Femur (tissue), 1 donor: ENCODE measurements around the gene STK33.
A peak's percentile ranks its signal among the peaks of the same experiment; 100 is the strongest.

ENCODE experiments used
- DNase-seq: peaks from one replicate; pipeline ENCODE4 v3.0.0-alpha.2; 2017

Gene STK33

DNA sequence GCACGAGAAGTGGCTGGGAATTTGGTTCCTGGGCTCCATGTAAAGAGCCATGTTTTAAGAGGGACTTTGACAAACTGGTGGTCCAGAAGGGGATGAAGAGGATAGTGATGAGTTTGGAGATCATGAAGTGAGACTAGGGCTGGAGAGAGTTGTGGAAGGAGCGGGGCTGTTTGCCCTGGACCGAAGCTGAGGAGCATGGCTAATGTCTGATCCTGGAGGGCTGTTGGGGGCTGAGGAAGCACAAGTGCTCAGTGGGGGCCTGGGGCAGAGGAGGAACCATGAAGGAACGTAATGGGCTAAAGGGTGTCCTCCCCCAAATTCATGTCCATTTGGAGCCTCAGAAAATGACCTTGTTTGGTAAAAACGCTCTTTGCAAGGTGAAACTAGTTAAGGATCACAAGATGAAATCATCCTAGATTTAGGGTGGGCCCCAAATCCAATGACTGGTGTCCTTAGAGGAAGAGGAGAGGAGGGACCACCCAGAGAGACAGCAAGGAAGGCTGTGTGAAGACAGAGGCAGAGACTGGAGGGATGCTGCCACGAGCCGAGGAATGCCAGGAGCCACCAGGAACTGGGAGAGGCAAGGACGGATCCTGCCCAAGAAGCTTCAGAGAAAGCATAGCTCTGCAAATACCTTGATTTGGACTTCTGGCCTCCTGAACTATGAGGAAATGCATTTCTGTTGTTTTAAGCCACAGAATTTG is 223.1 kb downstream of the STK33 start:
- no peak for DNase-seq

DNA sequence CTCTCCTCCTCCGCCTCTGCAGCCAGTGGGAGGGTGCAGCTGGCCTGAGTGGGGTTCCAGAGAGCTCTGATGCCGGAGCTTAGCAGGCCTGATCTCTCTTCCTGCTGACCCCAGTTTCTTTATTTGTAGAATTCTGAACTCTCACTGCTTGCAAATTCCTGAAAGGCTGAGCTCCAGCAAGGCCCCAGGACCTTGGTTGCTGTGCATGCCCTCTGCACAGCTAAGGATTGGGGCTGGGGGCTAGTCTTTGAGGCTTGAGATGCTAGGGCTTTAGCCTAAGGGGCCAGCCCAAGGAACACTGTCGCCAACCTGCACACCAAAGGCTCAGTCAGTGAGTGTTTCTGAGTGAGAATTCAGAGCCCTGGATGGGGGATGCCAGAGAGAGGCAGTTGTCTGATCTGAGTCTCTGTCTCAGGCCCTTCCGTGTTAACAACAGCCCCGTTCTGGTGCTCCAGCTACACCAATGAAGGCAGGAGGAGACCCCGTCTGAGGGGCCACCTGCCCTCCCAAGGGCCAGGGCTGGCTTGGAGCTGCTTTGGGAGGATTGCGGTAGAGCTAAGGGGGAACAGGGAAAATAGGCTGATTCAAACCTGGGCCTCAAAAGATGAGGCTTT is 224.3 kb downstream of the STK33 start:
- DNase-seq, result no peak

DNA sequence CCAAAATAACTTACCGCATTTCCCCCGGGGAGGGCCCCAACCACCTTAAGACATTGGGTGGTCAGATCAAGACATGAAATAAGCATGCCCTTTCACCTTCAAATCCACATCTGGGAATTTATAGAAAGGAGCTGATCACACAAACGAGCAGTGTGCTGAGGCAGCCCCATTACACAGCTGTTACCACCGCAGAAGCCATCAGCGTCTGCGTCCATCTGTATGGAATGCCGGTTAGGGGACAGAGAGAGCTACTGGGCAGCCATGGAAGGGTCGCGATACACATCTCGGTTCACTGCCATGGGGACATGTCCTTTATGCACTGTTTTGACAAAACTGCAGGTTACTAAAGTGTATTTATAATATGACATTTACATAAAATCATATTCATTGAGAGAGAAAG is 225.3 kb downstream of the STK33 start:
- no peak for DNase-seq

DNA sequence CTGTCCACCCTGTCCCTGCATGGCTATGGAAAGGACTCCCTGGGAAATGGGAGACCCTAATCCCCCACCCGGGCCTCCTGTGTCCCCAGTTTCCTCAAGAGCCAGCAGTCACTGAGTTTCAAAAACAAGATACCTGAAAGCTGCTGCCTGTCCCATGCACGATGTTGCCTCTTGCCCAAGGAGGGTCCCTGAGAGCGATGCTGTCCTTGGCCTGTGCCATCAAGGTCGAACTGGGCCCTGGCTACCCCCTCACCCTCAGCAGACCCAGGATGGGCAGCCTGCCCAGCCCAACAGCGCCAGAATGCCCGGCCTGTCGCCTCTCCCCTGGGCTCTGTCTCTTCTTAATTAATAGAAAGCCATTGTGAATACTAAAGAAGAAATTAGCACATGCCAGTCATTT is 225.8 kb downstream of the STK33 start:
- no peak for DNase-seq

DNA sequence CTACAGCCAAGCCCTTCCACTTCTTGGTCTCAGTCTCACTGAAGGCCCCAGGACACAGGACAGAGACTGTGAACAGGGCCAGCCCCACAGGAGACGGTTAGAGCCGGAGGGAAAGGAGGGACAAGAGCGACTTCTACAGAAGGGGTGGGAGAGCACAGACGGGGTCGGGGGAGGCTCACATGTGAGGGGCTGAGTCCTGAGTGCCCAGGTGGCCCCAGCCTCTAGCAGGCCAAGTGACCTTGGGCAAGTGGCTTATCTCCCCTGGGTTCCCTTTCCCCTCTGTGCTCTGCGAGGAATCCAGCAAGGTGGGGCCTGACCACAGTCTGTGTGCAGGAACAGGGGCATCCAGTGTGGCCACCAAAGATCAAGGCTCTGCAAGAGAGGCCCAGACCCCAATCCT is 227.7 kb downstream of the STK33 start:
- no peak for DNase-seq

DNA sequence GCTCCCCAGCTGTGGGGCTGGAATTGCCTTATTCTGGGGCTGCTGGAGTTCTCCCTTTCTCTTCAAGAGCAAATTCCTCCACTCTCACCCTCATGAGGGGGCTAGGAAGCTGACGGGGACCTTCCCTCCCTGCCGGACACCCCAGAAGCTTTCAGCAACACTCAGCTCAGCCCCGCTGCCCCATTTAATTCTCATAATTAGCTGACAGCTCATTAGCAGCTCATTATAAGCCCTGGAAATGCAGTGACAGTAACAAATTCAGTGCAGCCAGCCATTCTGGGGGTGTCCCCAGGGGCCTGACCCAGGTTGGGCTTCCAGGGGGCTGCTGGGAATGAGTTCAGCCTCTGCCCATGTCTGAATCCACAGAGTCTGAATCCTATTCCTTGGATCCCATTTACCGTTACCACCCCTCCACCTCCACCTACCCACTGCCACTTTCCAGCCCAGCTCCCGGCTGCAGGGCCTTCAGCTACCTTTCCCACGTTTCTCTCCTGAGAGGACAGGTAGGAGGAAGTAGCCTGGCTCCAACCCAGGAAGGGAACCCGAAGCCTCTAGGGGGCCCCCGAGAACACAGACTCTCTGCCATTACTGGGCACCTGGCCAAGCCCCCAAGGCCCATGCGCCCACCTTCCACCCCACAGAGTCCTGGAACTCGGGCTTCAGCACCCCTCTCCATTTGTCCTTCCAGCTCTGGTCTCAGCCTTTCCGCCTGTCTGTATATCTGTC is 228.6 kb downstream of the STK33 start:
- DNase-seq, result no peak

DNA sequence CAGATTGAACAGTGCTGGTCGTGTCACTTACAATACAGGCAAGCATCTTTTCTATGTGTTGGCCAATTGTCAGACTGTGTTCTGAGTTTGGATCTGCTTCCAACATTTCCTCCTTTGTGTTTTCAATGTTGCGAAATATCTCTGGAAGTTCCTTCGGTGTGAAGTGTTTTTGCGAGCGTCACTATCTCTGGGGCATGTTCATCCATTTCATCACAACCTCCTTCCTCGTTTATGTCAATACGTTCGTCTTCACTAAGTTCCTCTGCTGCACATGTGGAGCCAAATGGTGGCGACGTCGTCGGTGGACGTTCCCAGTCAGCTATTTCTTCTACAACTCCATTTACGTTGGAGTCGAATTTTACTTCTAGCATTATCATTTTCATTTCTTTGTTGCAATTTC is 230.1 kb downstream of the STK33 start:
- DNase-seq, result no peak

DNA sequence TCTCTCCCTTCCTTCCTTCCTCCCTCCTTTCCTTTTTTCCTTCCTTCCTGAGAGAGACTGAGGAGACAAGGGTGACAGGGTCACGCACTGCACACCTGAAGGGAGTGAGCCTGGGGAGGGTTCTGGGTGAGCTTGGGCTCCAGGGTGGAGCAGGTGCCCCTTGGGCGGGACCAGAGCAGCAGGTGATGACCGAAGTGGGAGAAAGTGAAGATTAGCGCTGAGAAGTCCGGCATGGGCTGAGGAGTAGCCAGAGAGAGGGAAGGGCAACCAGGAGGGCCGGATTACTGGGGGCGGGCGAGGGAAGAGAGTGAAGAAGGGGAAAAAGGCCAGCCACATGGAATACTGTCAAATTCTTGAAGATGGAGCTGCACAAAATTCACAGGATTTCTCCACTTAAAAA is 231.1 kb downstream of the STK33 start:
- DNase-seq, result no peak

DNA sequence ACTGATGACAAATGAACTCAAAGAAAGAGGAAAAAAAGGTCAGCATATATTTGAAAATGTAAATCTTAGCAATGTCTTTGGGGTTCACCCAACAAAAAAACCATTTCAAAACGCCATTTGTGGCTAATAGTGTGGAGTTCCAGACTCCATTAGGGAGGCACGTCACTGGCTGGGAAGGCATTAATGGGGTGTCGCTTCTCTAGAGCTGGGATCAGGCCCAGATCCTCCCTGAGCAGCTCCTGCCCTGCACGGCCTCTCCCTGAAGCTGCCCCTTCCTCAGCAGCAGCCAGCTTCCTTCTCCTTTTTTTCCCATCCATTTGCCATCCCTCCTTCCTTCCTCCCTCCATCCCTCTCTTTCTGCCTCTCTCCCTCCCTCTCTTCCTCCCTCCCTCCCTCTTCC is 231.5 kb downstream of the STK33 start:
- DNase-seq, result no peak

DNA sequence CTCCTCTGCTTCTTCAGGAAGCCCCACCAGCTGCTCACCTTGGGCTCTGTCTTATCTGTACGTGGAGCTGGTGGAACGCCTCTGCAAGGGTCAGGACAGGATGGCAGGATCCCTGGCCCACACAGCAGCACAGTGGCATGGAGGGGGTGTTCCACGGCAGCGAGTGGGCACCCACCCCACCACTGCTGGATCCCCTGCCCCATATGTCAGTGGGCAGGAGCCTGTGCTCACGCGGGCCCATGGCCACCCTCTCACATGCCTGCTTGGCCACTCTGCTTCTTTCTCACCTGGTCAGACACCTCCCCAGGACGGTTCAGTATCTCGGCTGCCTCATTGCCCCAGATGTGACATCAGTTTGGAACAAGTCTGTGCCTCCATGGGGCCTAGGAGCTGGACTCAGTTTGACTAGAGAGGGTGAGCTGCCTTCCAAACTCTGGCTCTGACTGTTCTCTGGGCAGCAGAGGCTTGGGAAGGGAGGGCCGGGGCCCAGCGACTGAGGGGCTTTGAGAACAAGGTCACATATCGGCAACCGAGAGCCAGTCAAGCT is 232.3 kb downstream of the STK33 start:
- no peak for DNase-seq

DNA sequence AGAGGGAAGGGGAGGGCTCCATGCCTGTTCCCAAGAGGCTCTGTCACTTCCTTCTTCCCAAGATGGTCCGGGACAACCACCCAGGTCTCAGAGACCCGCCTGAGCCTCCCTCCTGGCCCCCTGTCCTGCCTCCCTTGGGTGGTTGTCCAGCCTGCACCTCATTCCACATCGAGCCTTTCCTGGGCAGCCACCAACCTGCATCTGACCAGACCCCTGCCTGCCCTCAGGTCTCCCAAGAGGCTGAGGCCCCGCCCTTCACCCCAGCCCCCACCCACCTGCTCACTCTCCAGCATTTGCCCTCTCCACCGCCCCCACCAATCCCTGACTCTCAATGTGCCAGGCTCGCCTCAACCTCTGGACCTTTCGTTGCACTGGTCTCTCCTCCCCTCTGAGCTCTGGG is 232.8 kb downstream of the STK33 start:
- no peak for DNase-seq

DNA sequence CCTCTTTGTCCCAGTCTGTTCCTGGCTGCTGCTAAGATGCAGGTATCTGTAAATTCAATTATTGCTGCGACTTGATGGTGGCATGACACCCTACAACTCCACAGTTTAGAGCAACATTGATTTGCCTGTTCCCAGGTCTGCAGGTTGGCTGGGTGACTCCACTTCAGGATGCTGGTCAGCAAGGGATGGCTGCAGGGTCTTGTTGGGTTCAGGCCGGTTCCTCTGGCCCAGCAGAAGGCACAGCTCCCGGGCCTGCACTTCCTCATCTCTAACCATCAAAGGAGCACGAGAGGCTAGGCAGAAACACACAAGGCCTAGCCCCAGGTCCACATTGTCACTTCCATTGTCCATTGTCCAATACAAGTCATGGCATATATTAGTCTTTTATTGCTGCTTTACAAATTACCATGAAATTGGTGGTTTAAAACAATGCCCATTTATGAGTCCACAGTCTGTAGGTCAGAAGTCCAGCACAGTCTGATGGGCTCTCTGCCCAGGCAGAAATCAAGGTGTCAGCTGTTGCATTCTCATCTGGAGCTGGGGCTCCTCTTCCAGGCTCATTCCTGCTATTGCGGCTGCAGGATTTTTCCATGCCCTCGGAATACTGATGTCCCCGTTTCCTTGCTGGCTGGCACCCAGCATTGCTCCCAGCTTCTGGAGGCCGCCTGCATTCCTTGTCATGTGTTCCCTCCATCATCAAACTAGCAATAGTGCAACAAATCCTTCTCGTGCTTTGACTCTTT is 233.8 kb downstream of the STK33 start:
- DNase-seq, result no peak

DNA sequence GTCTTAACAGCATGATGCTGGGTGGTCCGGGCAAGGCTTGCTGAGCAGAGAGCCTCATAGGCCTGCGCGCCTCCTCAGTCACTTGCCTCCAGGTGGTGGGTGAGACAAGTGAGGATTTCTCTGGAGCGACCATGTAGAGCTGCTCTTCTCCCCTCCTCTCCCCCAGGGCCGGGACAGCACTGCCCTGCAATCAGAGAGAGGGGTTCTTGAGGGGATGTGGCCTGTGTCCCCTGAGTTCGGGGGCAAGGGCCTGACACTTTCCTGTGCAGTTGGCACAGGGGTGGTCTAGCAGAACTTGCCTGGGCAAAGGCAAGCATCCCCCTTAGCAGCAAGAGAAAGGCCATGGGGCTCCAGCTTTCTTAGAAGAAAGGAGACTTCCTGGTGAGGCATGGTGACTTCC is 234.5 kb downstream of the STK33 start:
- DNase-seq, result no peak

DNA sequence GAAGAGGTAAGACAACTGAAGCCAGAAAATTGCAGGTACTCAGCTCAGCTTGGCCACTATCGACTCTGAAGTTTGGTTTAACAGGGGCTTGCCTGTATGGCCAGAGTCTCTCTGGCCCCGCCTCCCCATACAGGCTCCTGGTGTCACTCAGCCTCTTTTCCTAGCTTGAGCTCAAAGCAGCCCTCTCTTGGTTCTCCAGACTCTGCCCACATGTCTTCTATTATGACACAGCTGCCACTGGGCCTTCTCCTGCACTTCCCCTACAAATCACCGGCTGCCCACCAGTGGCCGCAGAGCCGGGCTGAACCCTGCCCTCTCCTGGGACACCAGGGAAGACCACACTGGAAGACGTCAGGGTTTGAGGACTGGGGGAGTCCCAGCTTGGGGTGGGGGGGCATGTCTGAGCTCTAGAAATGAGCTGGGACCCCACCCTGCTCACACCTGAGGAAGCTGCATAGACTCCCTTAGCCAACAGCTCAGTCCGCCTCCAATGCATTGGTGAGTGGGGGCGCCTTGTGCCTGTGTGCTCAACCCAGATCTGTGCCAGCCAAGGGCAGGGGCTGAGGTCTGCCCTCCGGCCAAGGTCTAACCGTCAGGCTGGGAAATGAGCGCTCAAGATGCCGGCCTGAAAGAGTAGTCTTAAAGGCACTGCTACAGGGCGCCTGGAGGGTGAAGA is 236.0 kb downstream of the STK33 start:
- no peak for DNase-seq

DNA sequence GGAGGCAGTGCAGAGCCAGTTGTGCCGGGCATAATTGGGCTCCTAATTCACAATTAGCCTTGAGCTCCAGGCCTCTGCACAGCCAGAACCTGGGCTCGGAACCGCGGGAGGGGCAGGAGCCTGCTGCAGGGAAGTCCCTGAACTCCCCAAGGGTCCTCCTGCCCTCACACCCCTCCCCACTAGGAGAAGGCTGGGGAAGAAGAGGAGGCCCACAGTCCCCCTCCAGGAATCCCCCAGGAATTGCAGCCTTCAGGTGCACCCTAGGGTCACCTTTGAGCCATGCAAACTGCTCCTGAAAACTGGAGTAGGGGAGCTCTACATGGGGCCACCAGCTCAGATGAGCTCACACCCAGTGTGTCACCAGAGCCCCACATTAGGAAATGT is 236.5 kb downstream of the STK33 start:
- no peak for DNase-seq

DNA sequence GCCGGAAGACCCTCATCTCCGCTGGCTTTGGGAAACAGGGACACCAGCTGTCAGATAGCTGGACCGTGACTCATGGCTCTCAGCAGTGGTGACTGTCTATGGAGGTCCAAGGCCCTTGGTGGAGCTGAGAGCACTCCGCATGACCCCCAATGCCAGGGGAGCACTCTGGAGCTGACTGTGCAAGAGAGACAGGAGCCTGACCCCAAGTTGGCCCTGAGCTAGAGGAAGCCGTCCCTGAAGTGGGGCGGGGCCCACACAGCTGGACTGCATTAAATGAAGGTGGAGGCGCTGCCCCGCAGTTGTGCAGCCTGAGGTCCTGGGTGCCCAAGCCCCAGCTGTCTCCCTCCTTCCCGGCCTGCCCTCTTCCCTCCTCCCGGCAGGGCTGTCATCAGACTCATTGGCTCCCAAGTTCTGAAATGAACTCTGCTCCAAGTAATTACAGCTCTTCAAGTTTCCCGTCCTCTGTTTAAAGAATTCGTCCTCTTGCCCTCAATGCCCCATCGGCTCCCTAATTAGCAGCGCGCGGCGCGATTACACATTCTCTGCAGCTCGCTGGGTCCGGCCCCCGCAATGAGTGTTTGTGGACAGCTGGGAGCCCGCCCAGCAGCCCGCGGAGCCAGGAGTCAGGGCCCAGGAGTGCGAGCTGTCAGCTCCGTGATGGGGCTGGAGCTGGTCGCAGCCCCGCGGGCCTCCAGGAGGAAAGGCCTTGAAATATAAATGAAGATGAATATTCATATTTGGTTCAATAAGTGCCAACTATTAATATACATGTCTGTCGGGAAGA is 237.1 kb downstream of the STK33 start:
- DNase-seq, result peak; percentile 64

DNA sequence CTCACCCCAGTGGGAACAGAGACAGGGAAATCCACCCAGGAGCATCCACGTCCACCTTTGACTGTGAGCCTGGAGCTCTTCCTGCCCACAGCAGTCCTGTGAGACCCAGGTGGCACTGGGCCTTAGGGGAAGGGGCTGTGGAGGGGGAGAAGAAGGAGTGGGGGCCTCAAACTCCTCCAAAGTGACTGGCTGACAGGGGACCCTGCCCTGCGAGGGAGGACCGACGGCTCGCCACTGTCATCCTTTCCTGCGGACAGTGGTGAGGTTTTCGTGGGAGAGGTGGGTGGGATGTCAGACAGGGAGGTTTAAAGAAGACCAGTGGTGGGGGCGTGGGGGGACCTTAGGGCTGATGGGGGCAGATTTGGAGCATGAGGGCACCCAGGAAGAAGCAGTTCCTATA is 237.8 kb downstream of the STK33 start:
- no peak for DNase-seq

DNA sequence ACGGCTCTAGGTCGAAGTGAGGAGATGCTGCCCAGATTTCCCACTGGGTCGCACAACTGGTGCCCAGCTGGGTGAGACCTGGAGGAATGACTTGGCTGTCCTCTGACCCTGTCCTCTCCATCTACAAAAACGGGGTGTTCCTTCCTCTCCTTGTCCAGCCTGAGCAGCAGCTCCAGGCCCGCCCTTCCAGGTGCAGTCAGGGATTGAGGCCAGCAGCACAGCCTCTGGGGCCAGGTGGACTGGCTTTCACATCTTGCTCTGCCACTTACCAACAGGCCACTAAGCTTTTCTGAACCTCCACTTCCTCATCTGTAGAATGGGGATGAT is 238.6 kb downstream of the STK33 start:
- no peak for DNase-seq

DNA sequence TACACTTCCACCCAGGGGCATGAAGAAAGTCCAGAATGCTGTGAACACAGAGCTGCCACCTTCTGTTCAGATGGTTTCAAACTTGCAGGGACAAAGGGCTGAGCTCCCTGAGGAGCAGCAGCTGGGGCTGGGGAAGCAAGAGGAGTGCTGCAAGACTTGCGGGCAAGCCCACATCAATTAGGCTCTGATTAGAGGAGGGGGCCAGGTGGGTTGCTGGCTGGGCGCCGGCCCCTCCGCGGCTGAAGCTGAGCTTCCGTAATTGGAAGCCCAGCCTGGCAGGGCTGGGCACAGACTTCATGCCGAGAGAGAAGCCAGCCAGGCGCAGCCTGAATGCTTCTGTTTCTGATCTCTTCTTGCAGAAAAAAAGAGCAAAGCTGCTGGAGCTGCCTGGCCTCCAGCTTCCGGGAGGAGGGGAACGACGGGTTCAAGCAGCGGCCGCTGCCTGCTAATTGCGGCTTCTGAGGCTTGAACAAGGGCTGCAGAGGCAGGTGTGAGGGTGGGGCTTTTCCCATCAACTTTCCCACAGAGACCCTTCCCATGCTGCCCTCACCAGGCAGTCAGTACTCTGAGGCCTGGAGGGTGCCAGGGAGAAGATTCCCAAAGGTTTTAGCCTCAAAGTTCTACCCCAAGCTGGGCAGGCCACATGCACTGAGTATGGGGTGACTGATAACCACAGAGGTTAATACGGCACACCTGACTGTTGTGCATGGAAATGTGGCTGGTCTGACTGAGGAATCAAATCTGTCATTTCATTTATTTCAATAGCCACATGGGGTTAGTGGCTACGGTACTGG is 239.2 kb downstream of the STK33 start:
- peak; percentile 35 for DNase-seq

DNA sequence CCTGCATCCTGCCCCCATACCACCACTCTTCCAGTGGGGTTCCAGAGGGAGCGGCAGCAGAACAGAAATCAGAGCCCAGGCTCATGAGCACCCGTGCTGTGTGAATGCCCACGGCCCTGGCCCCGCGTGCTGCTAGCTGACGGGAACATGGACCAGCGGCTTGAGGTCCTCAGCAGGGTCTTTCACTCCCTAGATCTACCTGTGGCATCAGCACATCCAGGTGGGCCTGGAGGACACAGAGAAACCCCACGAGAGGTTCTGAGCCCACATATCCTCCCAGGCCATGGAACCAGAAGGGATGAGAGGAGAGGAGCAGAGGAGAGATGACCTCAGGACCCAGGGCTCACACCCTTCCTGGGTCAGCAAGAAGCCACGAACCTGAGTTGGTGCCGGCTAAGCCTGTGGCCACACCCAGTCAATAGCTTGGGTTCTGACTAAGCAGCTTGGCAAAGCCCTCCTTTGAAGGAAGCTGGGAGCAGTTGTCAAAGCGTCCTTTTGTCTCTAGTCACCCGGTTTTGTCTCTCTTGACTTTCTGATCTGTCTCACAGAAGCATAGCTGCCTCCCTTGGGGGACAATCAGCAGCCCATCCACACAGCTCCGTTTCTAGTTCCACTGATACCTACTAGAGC is 241.0 kb downstream of the STK33 start:
- DNase-seq, result no peak
